GM21526 (cell line): ENCODE results near the gene INHBC.

Experiments
- ATAC-seq: cut with Tn5 transposase; IDR thresholded peaks from one replicate; pipeline ENCODE4 v1.9.1; 2021; ENCODE audit warnings: moderate library complexity; ENCODE audit not compliant: unreplicated experiment, low FRiP score

INHBC gene

DNA sequence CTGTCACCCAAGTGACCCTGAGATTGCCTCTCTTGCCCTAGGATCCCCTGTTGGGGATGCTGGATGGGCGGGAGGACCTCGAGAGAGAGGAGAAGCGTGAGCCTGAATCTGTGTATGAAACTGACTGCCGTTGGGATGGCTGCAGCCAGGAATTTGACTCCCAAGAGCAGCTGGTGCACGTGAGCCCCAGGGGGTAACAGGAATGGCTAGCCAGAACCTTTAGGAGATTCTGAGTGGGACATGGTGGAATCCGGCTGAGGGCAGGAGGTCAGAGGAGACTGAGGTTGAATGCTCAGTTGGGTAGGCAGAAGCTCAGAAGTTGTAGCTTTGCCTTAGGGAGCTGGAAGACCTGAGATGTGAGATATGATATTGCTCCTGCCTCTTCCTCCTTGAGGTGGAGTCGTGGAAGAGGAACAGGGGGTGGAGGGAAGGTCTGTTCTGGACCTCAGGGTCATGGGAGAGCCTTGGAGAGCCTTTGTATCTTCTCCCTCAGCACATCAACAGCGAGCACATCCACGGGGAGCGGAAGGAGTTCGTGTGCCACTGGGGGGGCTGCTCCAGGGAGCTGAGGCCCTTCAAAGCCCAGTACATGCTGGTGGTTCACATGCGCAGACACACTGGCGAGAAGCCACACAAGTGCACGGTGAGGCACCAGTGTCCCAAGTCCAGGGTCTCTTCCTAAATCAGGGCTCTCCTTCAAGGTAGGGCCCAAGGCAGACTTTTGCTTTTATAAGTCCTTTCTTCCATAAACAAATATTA is 31.3 kb downstream of the INHBC start:
- no peak for ATAC-seq

DNA sequence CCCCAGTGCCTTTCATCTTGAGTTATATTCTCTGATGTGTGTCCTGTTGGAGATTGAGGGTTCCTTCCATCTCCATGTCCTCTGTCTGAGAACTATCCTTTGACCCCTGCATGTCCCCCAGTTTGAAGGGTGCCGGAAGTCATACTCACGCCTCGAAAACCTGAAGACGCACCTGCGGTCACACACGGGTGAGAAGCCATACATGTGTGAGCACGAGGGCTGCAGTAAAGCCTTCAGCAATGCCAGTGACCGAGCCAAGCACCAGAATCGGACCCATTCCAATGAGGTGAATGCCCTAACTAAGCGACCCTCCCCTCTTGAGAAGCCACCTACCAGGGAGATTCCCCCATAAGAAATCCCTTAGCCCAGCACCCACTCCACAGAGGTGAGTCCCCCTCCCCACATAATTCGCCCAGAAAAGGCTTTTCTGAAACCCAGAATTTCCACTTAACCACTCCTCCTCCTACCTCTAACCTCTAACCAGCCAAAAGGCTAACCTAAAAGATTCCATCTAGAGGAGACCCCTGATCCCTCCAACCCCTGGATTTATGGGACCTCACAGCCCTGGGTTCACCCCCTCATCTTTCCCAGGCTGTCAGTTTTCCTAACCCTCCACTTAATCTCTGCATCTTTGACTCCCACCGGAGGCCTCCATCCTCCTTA is 32.8 kb downstream of the INHBC start:
- ATAC-seq, result no peak

DNA sequence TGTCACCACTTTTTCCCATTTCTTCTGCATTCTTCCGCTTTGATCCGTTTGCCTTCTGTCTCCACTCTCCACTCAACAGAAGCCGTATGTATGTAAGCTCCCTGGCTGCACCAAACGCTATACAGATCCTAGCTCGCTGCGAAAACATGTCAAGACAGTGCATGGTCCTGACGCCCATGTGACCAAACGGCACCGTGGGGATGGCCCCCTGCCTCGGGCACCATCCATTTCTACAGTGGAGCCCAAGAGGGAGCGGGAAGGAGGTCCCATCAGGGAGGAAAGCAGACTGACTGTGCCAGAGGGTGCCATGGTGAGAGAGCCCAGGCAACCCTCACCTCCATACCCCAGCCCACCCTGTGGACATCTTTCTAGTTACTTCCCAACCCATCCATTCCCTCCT is 33.3 kb downstream of the INHBC start:
- ATAC-seq, result no peak

DNA sequence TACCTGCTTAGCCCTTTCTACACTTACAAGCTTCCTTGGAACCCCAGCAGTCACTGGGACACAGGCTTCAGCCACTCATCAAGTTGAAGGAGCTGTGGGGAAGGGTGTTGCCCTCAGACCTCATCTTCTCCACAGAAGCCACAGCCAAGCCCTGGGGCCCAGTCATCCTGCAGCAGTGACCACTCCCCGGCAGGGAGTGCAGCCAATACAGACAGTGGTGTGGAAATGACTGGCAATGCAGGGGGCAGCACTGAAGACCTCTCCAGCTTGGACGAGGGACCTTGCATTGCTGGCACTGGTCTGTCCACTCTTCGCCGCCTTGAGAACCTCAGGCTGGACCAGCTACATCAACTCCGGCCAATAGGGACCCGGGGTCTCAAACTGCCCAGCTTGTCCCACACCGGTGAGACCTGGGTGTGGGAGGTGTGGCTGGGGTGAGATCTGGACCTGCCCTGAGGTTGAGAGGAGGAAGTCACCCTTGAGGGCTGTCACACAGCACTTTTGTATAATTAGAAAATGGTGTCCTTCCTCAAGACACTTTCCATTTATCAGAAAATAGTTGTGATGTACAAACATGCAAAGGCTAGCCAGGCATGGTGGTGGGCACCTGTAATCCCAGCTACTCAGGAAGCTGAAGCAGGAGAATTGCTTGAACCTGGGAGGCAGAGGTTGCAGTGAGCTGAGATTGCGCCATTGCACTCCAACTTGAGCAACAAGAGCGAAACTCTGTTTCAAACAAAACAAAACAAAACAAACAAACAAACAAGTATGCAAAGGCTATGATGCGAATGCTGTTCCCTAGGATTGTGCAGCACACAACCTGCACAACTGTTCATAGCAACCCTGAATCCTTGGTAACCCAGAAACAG is 34.9 kb downstream of the INHBC start:
- ATAC-seq, result no peak

DNA sequence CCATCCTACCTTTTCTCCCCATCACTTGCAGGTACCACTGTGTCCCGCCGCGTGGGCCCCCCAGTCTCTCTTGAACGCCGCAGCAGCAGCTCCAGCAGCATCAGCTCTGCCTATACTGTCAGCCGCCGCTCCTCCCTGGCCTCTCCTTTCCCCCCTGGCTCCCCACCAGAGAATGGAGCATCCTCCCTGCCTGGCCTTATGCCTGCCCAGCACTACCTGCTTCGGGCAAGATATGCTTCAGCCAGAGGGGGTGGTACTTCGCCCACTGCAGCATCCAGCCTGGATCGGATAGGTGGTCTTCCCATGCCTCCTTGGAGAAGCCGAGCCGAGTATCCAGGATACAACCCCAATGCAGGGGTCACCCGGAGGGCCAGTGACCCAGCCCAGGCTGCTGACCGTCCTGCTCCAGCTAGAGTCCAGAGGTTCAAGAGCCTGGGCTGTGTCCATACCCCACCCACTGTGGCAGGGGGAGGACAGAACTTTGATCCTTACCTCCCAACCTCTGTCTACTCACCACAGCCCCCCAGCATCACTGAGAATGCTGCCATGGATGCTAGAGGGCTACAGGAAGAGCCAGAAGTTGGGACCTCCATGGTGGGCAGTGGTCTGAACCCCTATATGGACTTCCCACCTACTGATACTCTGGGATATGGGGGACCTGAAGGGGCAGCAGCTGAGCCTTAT is 35.8 kb downstream of the INHBC start:
- no peak for ATAC-seq

DNA sequence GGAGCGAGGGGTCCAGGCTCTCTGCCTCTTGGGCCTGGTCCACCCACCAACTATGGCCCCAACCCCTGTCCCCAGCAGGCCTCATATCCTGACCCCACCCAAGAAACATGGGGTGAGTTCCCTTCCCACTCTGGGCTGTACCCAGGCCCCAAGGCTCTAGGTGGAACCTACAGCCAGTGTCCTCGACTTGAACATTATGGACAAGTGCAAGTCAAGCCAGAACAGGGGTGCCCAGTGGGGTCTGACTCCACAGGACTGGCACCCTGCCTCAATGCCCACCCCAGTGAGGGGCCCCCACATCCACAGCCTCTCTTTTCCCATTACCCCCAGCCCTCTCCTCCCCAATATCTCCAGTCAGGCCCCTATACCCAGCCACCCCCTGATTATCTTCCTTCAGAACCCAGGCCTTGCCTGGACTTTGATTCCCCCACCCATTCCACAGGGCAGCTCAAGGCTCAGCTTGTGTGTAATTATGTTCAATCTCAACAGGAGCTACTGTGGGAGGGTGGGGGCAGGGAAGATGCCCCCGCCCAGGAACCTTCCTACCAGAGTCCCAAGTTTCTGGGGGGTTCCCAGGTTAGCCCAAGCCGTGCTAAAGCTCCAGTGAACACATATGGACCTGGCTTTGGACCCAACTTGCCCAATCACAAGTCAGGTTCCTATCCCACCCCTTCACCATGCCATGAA is 36.5 kb downstream of the INHBC start:
- no peak for ATAC-seq

DNA sequence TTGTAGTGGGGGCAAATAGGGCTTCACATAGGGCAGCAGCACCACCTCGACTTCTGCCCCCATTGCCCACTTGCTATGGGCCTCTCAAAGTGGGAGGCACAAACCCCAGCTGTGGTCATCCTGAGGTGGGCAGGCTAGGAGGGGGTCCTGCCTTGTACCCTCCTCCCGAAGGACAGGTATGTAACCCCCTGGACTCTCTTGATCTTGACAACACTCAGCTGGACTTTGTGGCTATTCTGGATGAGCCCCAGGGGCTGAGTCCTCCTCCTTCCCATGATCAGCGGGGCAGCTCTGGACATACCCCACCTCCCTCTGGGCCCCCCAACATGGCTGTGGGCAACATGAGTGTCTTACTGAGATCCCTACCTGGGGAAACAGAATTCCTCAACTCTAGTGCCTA is 37.1 kb downstream of the INHBC start:
- ATAC-seq, result no peak

DNA sequence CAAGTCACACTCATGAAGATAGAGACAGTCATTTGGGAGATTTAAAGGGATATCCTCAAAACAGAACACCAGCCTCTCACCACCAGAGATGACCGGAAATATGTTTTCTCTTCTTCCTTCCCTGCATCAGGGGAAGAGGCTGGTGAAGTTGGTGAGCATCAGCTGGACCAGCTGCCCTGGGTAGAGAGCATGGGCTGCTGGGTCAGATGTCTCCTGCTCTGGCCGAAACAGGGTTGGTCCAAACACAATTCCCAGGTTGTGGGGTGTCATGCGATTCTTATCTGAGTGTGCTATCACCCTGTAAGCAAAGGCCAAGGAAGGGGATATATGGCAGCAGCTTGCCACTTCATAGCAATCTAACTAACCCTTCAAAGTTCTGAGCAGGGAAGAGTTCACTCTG is 37.8 kb downstream of the INHBC start:
- ATAC-seq, result no peak

DNA sequence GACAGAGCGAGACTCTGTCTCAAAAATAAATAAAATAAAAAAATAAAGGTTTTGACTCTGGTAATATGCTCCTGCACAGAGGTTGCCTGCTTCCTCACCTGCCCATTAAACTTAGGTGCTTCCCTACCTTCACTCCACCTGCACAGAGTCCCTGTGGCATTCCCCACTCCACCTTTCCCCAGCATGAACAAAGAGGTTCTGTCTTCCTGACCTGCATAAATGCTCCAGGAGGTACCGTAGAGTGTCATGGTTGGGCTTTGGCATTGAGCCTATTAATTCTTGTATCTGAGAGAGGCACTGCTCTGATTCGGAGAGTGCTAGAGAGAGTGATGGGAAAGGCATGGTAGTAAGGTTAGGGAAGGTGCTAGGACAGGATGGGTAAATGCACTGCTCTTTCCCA is 38.8 kb downstream of the INHBC start:
- ATAC-seq, result no peak

DNA sequence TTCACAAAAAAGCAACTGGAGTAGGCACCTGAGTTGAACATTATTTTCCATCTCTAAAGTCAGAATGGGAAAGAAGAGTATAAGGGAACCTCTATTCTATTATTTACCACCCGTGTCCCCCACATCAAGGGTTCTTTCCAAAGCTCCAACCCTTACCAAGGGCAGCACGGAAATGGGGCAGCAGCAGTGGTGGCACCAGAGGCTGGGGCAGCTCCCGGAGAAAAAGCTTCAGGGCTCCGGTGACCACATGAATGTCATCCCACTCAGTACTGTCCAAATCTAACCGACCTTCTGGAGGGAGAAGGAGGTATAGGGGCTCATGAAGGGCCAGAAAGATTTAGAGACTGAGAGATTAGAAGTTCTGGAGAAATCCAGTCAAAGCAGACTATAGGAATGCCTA is 39.3 kb downstream of the INHBC start:
- ATAC-seq, result no peak

DNA sequence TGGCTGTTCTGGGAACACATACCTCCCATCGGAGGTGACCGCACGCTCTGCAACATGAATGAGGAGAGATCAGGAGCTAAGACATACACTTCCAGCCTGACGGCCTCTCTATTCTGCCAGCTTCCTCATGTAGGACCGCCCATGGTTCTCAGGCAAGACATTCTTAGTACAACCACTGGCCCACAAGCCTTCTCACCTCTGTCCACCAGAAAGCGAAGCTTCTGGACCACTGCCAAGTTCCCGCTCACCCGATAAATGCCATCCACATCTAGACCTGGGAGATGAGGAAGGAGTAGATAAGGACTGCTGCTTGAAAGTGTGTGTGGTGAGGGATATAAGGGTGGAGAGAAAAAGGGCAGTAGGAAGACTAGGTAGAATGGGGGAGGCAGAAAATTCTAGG is 39.8 kb downstream of the INHBC start:
- no peak for ATAC-seq

DNA sequence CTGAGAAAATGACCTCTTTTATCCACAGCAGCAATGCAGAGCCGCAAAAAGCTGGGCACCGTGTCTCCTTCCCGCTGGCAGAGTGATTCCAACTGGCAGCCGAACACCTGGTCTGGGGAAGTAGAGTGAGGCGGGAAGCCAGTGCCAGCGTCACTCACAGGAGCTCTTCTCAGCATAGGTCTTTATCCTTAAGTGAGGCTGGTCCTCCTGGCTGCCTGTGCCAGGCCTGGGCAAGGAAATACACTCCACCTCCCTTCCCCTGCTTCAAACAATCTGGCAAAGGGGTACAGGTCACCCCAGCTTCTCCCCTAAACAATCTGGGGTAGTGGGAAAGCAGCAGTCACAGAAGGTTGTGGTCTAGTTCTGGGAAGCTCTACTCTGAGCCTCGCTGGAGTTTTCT is 40.3 kb downstream of the INHBC start:
- ATAC-seq, result no peak

DNA sequence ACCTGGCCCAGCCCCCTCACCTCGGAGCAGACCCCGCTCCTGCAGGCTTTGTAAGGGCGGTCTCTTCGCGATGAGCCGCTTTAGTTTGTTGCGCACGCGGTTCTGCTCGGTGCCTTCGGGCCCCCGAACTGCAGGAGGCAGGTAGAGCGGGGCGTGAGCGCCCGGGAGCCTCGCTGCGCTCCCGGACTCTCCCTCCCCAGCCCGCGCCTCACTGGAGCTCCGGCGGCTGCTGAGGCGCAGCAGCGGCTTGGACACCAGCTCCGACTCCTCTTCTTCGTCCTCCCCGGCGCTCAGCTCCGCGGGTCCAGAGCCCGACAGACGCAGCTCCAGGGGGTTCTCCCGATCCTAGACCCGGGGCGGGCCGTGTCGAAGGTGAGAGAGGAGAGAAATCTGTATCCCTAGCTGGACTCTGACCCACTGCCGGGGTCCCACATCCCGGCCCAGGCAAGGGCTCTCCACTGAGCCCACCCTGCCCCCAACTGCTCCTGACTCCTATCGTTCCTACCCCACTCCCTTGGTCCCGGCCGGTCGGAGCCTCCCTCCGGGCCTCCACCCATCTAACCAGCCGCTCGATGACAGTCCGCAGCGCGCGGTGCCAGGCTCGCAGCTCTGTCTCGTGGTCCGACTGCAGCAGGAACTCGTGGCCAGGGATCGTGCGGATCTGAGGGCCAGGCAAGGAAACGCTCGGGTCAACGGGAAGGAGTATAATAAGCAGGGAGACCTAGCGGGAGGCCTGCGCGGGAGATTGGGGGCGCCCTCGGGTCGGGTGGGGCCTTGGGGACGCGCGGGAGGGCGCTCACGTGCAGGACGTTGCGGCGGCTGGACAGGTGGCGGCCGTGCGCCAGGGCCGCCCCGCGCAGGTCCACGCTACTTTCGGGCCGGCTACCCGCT is 40.9 kb downstream of the INHBC start:
- no peak for ATAC-seq

DNA sequence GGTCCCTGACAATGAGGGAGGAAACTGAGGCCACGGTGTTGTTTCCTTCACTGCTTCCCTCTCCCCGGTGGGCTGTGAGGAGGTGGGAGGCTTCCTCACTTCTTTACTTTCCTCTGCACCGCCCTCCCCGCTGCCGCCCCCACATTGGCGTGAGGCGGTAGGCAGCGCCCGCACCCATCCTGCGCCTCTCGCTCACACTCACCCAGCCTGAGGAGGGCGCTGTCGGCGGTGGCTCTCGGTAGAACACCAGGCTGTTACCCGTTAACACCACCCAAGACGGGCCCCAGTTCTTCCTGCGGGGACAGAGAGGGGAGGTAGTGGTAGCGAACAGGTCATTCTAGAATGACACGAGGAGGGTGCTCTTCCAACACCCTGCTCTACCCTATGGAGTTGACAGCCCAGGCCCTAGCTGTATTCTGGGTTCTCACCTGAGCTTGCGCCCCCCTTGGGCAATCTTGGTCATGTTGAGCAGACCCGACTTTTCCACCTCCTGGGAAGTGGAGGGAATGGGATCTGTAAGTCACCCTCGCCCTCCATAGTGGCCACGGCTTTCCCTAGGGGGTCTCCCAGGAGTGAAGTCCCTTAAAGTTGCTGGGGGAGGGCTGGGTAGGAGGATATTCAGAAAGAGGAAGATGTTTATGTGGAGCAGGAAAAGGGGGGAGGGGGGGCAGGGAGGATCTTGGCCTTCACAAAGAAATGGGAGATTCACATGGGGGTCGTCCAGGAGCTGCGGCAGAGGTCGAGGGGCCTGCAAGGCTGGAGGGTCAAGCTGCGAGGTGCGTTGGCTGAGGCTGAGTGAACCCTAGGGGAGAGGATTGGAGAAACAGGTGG is 41.8 kb downstream of the INHBC start:
- no peak for ATAC-seq

DNA sequence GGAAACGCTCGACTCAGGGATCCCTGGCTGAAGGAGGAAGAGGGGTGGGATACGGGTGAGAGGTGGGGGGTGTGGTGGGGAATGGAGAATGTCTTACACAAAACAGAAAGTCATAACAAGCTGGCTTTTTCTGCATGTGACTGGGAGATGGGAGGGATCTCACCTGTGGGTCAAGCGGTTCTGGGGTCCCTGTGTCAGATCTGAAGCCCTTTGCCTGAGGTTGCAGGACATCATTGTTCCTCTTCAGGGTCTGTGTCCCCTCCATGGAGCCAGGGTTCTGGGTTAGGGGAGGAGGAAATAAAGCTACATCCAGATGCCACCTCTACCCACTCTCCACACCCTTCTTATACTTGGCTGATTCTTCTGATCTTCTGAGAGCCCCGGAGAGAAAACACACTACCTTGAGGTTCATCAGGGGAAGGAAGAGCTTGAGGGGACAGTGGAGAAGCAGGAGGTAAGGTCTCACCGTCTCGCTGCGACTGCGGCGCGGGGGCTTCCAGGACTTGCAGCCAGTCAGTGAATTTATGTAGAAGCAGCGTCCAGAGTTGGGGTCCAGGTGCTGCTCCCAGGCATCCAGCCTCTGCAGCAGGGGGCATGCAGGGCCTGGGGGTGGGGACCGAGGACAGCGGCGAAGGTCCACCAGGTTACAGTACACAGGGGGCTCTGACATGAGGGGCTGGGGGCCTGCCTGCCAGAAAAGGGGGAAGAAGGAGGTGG is 42.6 kb downstream of the INHBC start:
- ATAC-seq, result no peak

DNA sequence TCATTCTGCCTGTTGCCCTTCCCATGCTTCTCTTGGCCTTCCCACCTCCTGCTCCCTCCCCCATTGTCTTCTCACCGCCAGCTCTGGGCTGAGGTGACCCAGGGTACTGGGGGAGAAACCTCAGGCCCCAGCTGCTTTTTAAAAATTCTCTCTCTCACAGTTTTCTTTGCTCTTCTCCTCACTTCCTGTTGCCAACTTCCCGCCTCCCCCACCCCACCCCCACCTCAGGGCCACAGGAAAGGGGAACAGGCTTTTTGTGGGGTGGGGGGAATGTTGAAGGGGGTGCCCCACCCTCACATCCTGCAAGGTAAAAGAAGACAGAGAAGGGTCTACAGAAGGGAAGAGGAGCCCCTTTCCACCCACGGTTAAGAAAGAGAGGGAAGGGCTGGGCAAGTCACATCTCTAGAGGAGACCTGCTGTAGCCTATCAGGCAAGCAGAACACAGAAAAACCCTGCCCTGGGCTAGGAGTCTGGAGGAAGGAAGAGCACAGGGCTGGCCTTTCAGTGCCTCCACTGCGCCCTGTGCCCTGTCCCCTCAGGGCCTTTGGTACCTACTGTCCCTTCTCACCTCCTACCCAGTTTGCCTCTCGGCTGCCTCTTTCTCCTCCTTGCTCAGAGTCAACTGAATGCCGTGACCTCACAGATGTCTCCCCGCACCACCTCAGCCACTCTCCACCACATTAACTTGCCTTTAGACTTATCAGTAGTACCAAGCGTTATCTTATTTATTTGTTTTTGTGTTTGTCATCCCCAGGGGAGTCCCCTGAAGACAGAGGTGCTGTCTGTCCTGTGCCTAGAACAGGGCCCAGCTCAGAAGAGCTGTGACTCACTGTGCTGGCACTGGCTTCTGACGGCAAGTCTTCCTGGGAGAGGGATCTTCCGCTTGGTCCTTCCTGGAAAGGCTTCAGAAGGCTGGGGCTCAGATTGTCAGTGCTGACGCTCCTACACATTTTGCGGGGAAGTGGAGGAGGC is 43.4 kb downstream of the INHBC start:
- ATAC-seq, result no peak

DNA sequence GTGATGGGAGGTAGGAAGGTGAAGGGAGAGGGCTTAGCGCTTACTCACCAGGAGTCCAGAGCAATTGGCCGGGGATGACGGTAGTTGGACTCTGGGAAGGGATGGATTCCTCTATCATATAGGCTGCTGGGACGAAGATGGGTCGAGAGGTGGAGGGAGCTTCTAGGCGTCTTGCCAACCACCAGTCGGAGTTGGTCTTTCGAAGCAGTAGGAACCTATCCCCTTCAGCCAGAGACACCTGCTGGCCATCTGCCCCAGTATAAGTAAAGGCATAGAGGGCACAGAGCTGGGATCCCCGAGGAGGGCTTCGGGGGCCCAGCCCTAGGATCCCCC is 44.4 kb downstream of the INHBC start:
- no peak for ATAC-seq
